K562 (cell line): ENCODE data around the gene PSRC1.

Experiments
- CTCF ChIP-seq, 3 experiments: IDR thresholded peaks in 2 of 3; conservative IDR thresholded peaks in 1 of 3; 2 replicates each; pipeline ENCODE4 v1.5.1; 2011 to 2012; ENCODE audit warnings: low read length in 3 of 3, mild to moderate bottlenecking in 3 of 3, control low read depth in 2 of 3, improper control_type of control experiment in 1 of 3, inconsistent platforms in 1 of 3, low read depth in 1 of 3, mixed read lengths in 1 of 3, moderate library complexity in 1 of 3; ENCODE audit not compliant: insufficient read depth in 2 of 3
- MXI1 ChIP-seq: IDR thresholded peaks from 2 replicates; pipeline ENCODE4 v1.6.1; 2011; ENCODE audit warnings: low read depth, mild to moderate bottlenecking, improper control_type of control experiment, low read length
- SP1 ChIP-seq: sonication (generic); formaldehyde crosslinking; IDR thresholded peaks from 2 replicates; pipeline ENCODE4 v1.8.1; 2022; ENCODE audit warnings: mild to moderate bottlenecking, missing genetic modification reagents
- ZNF133 ChIP-seq: fragments of 250-450 bp; sonication (Bioruptor Pico); IDR thresholded peaks from 2 replicates; pipeline ENCODE4 v1.4.0; 2020; ENCODE audit warnings: mild to moderate bottlenecking

- TF ChIP-seq SP1 (CRISPR knock-in tag) (no peak), CTCF (IDR thresholded peaks at IDR 0.05 in 2 of 3, conservative IDR thresholded peaks at IDR 0.05 in 1 of 3; ENCODE audit: insufficient read depth in 2 of 3, low read depth in 1 of 3, low read length in 3 of 3) (no peak), MXI1 (no peak), ZNF133 (CRISPR knock-in tag) (no peak)
Measured at GRCh38 chr1:109231066-109231465, 51.9 kb downstream of the PSRC1 start.
